ENCODE measurements around the gene HPX.

DNA sequence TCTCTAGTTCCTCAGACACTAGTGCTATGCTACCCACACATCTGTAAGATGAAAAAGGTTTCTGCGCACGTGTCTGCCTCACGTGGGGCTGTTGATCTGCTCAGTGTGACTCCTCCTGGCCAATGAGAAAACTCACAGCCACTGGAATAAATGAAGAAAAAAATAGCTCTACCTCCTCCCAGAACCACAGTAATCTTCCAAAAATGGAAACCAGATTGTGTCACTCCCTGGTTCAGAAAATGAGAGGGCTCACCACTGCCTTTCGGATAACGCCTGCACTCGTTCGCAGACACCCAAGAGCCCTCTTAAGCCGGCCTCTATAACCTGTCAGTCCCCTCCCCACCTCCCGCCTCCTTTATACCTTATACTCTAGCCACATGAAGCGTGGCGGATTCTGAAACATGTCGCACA is 27.0 kb downstream of the HPX start:
- TF ChIP-seq CTCF (IDR thresholded peaks at IDR 0.05) = no peak
- TF ChIP-seq, protein P1, sequence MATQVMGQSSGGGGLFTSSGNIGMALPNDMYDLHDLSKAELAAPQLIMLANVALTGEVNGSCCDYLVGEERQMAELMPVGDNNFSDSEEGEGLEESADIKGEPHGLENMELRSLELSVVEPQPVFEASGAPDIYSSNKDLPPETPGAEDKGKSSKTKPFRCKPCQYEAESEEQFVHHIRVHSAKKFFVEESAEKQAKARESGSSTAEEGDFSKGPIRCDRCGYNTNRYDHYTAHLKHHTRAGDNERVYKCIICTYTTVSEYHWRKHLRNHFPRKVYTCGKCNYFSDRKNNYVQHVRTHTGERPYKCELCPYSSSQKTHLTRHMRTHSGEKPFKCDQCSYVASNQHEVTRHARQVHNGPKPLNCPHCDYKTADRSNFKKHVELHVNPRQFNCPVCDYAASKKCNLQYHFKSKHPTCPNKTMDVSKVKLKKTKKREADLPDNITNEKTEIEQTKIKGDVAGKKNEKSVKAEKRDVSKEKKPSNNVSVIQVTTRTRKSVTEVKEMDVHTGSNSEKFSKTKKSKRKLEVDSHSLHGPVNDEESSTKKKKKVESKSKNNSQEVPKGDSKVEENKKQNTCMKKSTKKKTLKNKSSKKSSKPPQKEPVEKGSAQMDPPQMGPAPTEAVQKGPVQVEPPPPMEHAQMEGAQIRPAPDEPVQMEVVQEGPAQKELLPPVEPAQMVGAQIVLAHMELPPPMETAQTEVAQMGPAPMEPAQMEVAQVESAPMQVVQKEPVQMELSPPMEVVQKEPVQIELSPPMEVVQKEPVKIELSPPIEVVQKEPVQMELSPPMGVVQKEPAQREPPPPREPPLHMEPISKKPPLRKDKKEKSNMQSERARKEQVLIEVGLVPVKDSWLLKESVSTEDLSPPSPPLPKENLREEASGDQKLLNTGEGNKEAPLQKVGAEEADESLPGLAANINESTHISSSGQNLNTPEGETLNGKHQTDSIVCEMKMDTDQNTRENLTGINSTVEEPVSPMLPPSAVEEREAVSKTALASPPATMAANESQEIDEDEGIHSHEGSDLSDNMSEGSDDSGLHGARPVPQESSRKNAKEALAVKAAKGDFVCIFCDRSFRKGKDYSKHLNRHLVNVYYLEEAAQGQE (IDR thresholded peaks at IDR 0.05; ENCODE audit: insufficient read depth in 1 of 2, low read depth in 2 of 2, low read length in 1 of 2) = no peak

Data from Panc1 (cell line).